IPS DF 6.9 (cell line): ENCODE results near the gene TMEM258.

Source experiments
- DNase-seq: peaks from one replicate; pipeline ENCODE4 v3.0.0-alpha.2; 2013; ENCODE audit warnings: low read depth, low spot score
- H3K27ac ChIP-seq: one replicate; pipeline ENCODE4 v1.5.1; 2013; ENCODE audit warnings: low read length, control low read depth
- H3K27me3 ChIP-seq: 2 replicates; pipeline ENCODE4 v1.6.1; 2013; ENCODE audit warnings: mild to moderate bottlenecking, low read length; ENCODE audit not compliant: control insufficient read depth, insufficient read depth
- H3K36me3 ChIP-seq: 2 replicates; pipeline ENCODE4 v1.6.1; 2013; ENCODE audit warnings: low read length; ENCODE audit not compliant: control insufficient read depth, insufficient read depth
- H3K4me1 ChIP-seq: 2 replicates; pipeline ENCODE4 v1.6.1; 2013; ENCODE audit warnings: low read length; ENCODE audit not compliant: control insufficient read depth, insufficient read depth
- H3K4me3 ChIP-seq: 2 replicates; pipeline ENCODE4 v1.5.1; 2013; ENCODE audit warnings: mild to moderate bottlenecking, low read length
- H3K9me3 ChIP-seq: 2 replicates; pipeline ENCODE4 v1.6.1; 2013; ENCODE audit warnings: low read length, inconsistent platforms; ENCODE audit not compliant: control insufficient read depth, insufficient read depth
- WGBS: extraction: QIAGEN DNeasy Blood & Tissue Kit; methylation state at CpG from one replicate; pipeline ENCODE4 v1.1.7; 2013; ENCODE audit warnings: mixed read lengths, missing lambda C conversion rate; ENCODE audit not compliant: insufficient read length, insufficient coverage; 5-methylcytosine and 5-hydroxymethylcytosine counted together

The TMEM258 gene

GRCh38 chr11:61764606-61765260, 27.7 kb downstream of the TMEM258 start:
- Histone ChIP-seq H3K36me3 (no peaks in the 10 kb centered on the region; the same call in 1 of the 2 replicates), H3K27me3 (no peaks in the 10 kb centered on the region), H3K27ac (no peak overlapping the region), H3K4me3 (no peak overlapping the region), H3K9me3 (no peaks in the 10 kb centered on the region), H3K4me1 (peaks cover 5% of the 10 kb centered on the region; the same call in 1 of the 2 replicates)
- no CpG with 5 or more reads among the region's 22 CpGs for WGBS
- no peak for DNase-seq

GRCh38 chr11:61763930-61764605, 28.3 kb downstream of the TMEM258 start:
- WGBS: no CpG with 5 or more reads among the region's 23 CpGs
- DNase-seq: no peak

GRCh38 chr11:61762798-61763197, 29.6 kb downstream of the TMEM258 start:
- no peaks in the 10 kb centered on the region; the same call in 1 of the 2 replicates for H3K36me3 ChIP-seq
- no peaks in the 10 kb centered on the region for H3K9me3 ChIP-seq
- H3K27ac ChIP-seq: no peak overlapping the region
- no peaks in the 10 kb centered on the region for H3K27me3 ChIP-seq
- DNase-seq: no peak
- WGBS: no CpG with 5 or more reads among the region's 15 CpGs
- peaks cover 3% of the 10 kb centered on the region; the same call in 1 of the 2 replicates for H3K4me1 ChIP-seq
- no peak overlapping the region for H3K4me3 ChIP-seq

More at GRCh38 chr11:61763930-61764605, 28.3 kb downstream of the TMEM258 start:
- H3K4me1 ChIP-seq: peaks cover 3% of the 10 kb centered on the region; the same call in 1 of the 2 replicates
- H3K9me3 ChIP-seq: no peaks in the 10 kb centered on the region
- no peak overlapping the region for H3K4me3 ChIP-seq
- no peaks in the 10 kb centered on the region; the same call in 1 of the 2 replicates for H3K36me3 ChIP-seq
- H3K27me3 ChIP-seq: no peaks in the 10 kb centered on the region
- H3K27ac ChIP-seq: no peak overlapping the region

GRCh38 chr11:61762223-61762615, 30.2 kb downstream of the TMEM258 start:
- H3K4me3 ChIP-seq: no peak overlapping the region
- no CpG with 5 or more reads among the region's 10 CpGs for WGBS
- no peak overlapping the region for H3K27ac ChIP-seq
- no peaks in the 10 kb centered on the region; the same call in 1 of the 2 replicates for H3K36me3 ChIP-seq
- no peaks in the 10 kb centered on the region for H3K9me3 ChIP-seq
- H3K4me1 ChIP-seq: peaks cover 3% of the 10 kb centered on the region; the same call in 1 of the 2 replicates
- no peaks in the 10 kb centered on the region for H3K27me3 ChIP-seq
- no peak for DNase-seq

- no CpG with 5 or more reads among the region's 11 CpGs for WGBS
- Histone ChIP-seq H3K4me1 (peaks cover 3% of the 10 kb centered on the region; the same call in 1 of the 2 replicates), H3K27ac (no peak overlapping the region), H3K27me3 (no peaks in the 10 kb centered on the region), H3K36me3 (no peaks in the 10 kb centered on the region; the same call in 1 of the 2 replicates), H3K9me3 (no peaks in the 10 kb centered on the region), H3K4me3 (no peak overlapping the region)
- no peak for DNase-seq
Observed at GRCh38 chr11:61761440-61762222, 30.8 kb downstream of the TMEM258 start.

- Histone ChIP-seq H3K27me3 (no peaks in the 10 kb centered on the region), H3K9me3 (no peaks in the 10 kb centered on the region), H3K36me3 (no peaks in the 10 kb centered on the region), H3K4me1 (peaks cover 6% of the 10 kb centered on the region; the same call in 1 of the 2 replicates), H3K27ac (no peak overlapping the region), H3K4me3 (no peak overlapping the region)
- no peak for DNase-seq
- no CpG with 5 or more reads among the region's 13 CpGs for WGBS
Observed at GRCh38 chr11:61760946-61761345, 31.5 kb downstream of the TMEM258 start.

GRCh38 chr11:61757213-61757862, 35.1 kb downstream of the TMEM258 start:
- H3K27ac ChIP-seq: no peak overlapping the region
- H3K36me3 ChIP-seq: no peaks in the 10 kb centered on the region
- H3K9me3 ChIP-seq: no peaks in the 10 kb centered on the region
- no CpG with 5 or more reads among the region's 15 CpGs for WGBS
- H3K27me3 ChIP-seq: peaks cover 8% of the 10 kb centered on the region
- DNase-seq: no peak
- H3K4me3 ChIP-seq: no peak overlapping the region
- H3K4me1 ChIP-seq: peaks cover 5% of the 10 kb centered on the region; the same call in 1 of the 2 replicates

- Histone ChIP-seq H3K4me1 (peaks cover 3% of the 10 kb centered on the region; the same call in 1 of the 2 replicates), H3K9me3 (no peaks in the 10 kb centered on the region), H3K27ac (no peak overlapping the region), H3K36me3 (no peaks in the 10 kb centered on the region), H3K27me3 (peaks cover 10% of the 10 kb centered on the region), H3K4me3 (no peak overlapping the region)
- no CpG with 5 or more reads among the region's 9 CpGs for WGBS
- no peak for DNase-seq
Observed at GRCh38 chr11:61756452-61757212, 35.8 kb downstream of the TMEM258 start.

- Histone ChIP-seq H3K27me3 (peaks cover 10% of the 10 kb centered on the region), H3K4me3 (no peak overlapping the region), H3K4me1 (0 out of 2 replicates have a peak, but pooled peaks cover 3% of the 10 kb centered on the region), H3K9me3 (no peaks in the 10 kb centered on the region), H3K27ac (no peak overlapping the region), H3K36me3 (no peaks in the 10 kb centered on the region)
- WGBS: no CpG with 5 or more reads among the region's 4 CpGs
- DNase-seq: no peak
Observed at GRCh38 chr11:61756147-61756451, 36.3 kb downstream of the TMEM258 start.
